K562 (cell line): ENCODE results near the gene XPR1.

ENCODE experiments used
- BCLAF1 ChIP-seq, 2 experiments: fragments of 450-650 bp in 1 of 2; IDR thresholded peaks; 2 replicates each; pipeline ENCODE4 v1.6.1; 2011 to 2017; ENCODE audit warnings: low read depth in 2 of 2, antibody characterized with exemption in 1 of 2, borderline replicate concordance in 1 of 2, low read length in 1 of 2, mild to moderate bottlenecking in 1 of 2, mixed read lengths in 1 of 2; ENCODE audit not compliant: control insufficient read depth in 1 of 2
- CREM ChIP-seq: IDR thresholded peaks from 2 replicates; pipeline ENCODE4 v1.6.1; 2014; ENCODE audit warnings: antibody characterized with exemption, low read depth
- FOS ChIP-seq: IDR thresholded peaks from 3 replicates; pipeline ENCODE4 v1.6.1; 2011; ENCODE audit not compliant: insufficient read length; ENCODE audit errors: extremely low read depth
- HMGXB4 ChIP-seq: sonication (generic); formaldehyde crosslinking; IDR thresholded peaks from 2 replicates; pipeline ENCODE4 v1.8.1; 2023; ENCODE audit warnings: mild to moderate bottlenecking, missing genetic modification reagents
- NFYB ChIP-seq: IDR thresholded peaks from 2 replicates; pipeline ENCODE4 v1.6.1; 2011; ENCODE audit warnings: mild to moderate bottlenecking, moderate library complexity; ENCODE audit not compliant: insufficient read length; ENCODE audit errors: extremely low read depth
- ZFPM2 ChIP-seq: fragments of 250-450 bp; sonication (Bioruptor Pico); IDR thresholded peaks from 2 replicates; pipeline ENCODE4 v1.5.1; 2022; ENCODE audit warnings: mild to moderate bottlenecking
- ZNF3 ChIP-seq: fragments of 250-450 bp; sonication (Bioruptor Pico); IDR thresholded peaks from 2 replicates; pipeline ENCODE4 v1.5.0; 2021; ENCODE audit warnings: mild to moderate bottlenecking, moderate library complexity
- TF ChIP-seq, protein P1 (sequence below), 3 experiments: IDR thresholded peaks in 2 of 3; conservative IDR thresholded peaks in 1 of 3; 2 replicates each; pipeline ENCODE4 v1.5.1; 2011 to 2012; ENCODE audit warnings: low read length in 3 of 3, mild to moderate bottlenecking in 3 of 3, control low read depth in 2 of 3, improper control_type of control experiment in 1 of 3, inconsistent platforms in 1 of 3, low read depth in 1 of 3, mixed read lengths in 1 of 3, moderate library complexity in 1 of 3; ENCODE audit not compliant: insufficient read depth in 2 of 3

DNA sequence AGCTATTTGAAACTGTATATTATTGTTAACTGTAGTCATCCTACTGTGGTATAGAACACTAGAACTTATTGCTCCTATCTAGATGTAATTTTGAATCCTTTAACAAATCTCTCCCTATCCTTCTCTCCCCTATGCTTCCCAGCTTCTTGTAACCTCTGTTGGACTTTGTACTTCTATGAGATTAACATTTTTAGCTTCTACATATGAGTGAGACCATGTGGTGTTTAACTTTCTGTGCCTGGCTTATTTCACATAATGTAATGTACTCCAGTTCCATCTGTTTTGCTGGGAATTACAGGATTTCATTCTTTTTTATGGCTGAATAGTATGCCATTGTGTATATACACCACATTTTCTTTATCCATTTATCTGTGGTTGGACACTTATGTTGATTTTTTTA, 216.4 kb downstream of the XPR1 start:
- TF ChIP-seq ZFPM2 (no peak), FOS (no peak), BCLAF1 (IDR thresholded peaks at IDR 0.05; ENCODE audit: borderline replicate concordance in 1 of 2, control insufficient read depth in 1 of 2, low read depth in 2 of 2, low read length in 1 of 2) (no peak), NFYB (no peak), ZNF3 (CRISPR knock-in tag) (no peak), HMGXB4 (no peak), CREM (no peak)
- TF ChIP-seq, protein P1, sequence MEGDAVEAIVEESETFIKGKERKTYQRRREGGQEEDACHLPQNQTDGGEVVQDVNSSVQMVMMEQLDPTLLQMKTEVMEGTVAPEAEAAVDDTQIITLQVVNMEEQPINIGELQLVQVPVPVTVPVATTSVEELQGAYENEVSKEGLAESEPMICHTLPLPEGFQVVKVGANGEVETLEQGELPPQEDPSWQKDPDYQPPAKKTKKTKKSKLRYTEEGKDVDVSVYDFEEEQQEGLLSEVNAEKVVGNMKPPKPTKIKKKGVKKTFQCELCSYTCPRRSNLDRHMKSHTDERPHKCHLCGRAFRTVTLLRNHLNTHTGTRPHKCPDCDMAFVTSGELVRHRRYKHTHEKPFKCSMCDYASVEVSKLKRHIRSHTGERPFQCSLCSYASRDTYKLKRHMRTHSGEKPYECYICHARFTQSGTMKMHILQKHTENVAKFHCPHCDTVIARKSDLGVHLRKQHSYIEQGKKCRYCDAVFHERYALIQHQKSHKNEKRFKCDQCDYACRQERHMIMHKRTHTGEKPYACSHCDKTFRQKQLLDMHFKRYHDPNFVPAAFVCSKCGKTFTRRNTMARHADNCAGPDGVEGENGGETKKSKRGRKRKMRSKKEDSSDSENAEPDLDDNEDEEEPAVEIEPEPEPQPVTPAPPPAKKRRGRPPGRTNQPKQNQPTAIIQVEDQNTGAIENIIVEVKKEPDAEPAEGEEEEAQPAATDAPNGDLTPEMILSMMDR (IDR thresholded peaks at IDR 0.05 in 2 of 3, conservative IDR thresholded peaks at IDR 0.05 in 1 of 3; ENCODE audit: insufficient read depth in 2 of 3, low read depth in 1 of 3, low read length in 3 of 3): no peak
